ENCODE measurements around the gene SFMBT2. TPM values are rescaled to one million over a fixed set of nuclear protein-coding genes. Genes with fewer than 3 reads are reported as not detected.
"Not testable (repeated sequence)": the region's sequence is repeated elsewhere in the genome, so short reads cannot be mapped to it uniquely, and the experiment has no call there.

Gene SFMBT2
- total RNA-seq, 2 donors from 2014 or later: 12.2 to 18.5 TPM

DNA sequence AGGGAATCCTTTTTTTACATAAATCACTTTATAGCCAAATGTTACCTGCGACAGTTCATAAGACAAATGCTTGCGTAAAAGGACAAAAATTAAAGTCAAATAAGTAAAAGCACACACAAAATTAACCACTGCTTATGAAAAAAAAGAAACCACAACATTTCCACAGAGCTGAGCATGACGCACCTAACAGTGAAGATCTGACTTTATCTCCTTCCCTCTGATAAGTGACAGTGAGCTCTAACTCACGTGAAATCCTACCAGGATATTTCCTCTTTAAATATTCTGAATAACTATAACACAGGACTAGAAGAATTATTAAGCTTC lies 225.5 kb downstream of the SFMBT2 start:
- peak overlapping the region in 1 of 2 donors; percentile 10 for H3K27ac ChIP-seq

DNA sequence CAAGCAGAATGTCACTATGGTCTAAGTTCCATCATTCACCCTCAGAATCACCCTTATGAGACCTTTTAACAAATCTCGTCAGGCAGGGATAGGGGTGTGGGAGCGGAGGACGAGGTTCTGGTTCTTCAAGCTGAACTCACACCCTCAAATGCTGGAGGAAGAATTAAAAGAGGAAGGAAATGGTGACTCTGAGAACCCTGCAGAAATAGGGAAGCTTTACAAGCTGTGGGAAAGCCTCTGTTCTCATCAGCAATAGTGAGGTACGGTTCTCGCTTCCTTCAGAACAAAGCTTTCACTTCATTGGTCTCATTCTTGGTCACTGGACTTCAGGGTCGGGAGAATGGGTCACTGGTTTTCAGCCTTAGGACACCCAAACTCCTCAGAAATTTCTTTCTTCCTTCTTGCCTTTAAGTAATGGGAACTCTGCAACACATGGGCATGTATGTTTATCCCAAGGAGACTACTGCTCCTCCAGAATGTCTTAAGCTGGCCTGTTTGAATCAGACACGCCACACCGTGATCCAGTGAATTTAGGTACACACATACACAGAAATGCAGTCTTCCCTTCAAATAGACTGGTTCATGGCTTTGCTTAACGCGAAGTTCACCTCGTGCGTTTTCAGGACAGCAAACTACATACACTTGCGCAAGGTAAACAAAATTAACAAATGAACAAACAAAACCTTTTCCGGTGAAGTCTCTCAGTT lies 226.0 kb downstream of the SFMBT2 start:
- intact Hi-C loops (cut with DNase I): no loop called here
- peak; percentile 6 for TF ChIP-seq POLR2AphosphoS5 (IDR thresholded peaks at IDR 0.05)
- TF ChIP-seq POLR2A (IDR thresholded peaks at IDR 0.05): no peak
- TF ChIP-seq, protein P1, sequence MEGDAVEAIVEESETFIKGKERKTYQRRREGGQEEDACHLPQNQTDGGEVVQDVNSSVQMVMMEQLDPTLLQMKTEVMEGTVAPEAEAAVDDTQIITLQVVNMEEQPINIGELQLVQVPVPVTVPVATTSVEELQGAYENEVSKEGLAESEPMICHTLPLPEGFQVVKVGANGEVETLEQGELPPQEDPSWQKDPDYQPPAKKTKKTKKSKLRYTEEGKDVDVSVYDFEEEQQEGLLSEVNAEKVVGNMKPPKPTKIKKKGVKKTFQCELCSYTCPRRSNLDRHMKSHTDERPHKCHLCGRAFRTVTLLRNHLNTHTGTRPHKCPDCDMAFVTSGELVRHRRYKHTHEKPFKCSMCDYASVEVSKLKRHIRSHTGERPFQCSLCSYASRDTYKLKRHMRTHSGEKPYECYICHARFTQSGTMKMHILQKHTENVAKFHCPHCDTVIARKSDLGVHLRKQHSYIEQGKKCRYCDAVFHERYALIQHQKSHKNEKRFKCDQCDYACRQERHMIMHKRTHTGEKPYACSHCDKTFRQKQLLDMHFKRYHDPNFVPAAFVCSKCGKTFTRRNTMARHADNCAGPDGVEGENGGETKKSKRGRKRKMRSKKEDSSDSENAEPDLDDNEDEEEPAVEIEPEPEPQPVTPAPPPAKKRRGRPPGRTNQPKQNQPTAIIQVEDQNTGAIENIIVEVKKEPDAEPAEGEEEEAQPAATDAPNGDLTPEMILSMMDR (IDR thresholded peaks at IDR 0.05): no peak
- no peaks in the 10 kb centered on the region for H3K36me3 ChIP-seq
- no peaks in the 10 kb centered on the region for H3K4me1 ChIP-seq (replicated peaks)
- H3K27me3 ChIP-seq (replicated peaks; ENCODE audit: insufficient read depth): no peaks in the 10 kb centered on the region
- H3K9me3 ChIP-seq: no peaks in the 10 kb centered on the region
- H3K27ac ChIP-seq: peak overlapping the region in 1 of 2 donors; percentile 10
- WGBS: 81% methylated on average over 14 of the region's 14 CpGs
- H3K4me3 ChIP-seq: no peak overlapping the region
- DNase-seq (ENCODE audit: low spot score): no peak

More for the DNA sequence above, 225.5 kb downstream of the SFMBT2 start:
- WGBS: 70% methylated on average over 4 of the region's 4 CpGs
- no peaks in the 10 kb centered on the region for H3K9me3 ChIP-seq
- intact Hi-C loops (cut with DNase I): no loop called here
- no peak overlapping the region for H3K4me3 ChIP-seq
- DNase-seq (ENCODE audit: low spot score): no peak
- TF ChIP-seq POLR2A (IDR thresholded peaks at IDR 0.05) (no peak), POLR2AphosphoS5 (IDR thresholded peaks at IDR 0.05) (no peak)
- TF ChIP-seq, protein P1 (IDR thresholded peaks at IDR 0.05): no peak
- no peaks in the 10 kb centered on the region for H3K27me3 ChIP-seq (replicated peaks; ENCODE audit: insufficient read depth)
- H3K36me3 ChIP-seq: no peaks in the 10 kb centered on the region
- H3K4me1 ChIP-seq (replicated peaks): no peaks in the 10 kb centered on the region

DNA sequence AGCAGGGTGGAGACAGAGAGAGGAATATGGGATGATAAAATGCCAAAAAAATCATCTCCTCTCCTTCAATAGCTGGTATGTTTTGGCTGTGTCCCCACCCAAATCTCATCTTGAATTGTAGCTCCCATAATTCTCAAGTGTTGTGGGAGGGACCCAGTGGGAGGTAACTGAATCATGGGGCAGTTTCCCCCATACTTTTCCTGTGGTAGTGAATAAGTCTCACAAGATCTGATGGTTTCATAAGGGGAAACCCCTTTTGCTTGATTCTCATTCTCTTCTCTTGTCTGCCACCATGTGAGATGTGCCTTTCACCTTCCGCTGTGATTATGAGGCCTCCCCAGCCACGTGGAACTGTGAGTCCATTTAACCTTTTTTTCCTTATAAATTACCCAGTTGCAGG lies 226.7 kb downstream of the SFMBT2 start:
- H3K36me3 ChIP-seq; H3K9me3 ChIP-seq; DNase-seq (ENCODE audit: low spot score); H3K27ac ChIP-seq; H3K27me3 ChIP-seq (replicated peaks; ENCODE audit: insufficient read depth); intact Hi-C loops (cut with DNase I); H3K4me1 ChIP-seq (replicated peaks); H3K4me3 ChIP-seq: not testable (repeated sequence)
- WGBS: 96% methylated on average over 2 of the region's 2 CpGs

DNA sequence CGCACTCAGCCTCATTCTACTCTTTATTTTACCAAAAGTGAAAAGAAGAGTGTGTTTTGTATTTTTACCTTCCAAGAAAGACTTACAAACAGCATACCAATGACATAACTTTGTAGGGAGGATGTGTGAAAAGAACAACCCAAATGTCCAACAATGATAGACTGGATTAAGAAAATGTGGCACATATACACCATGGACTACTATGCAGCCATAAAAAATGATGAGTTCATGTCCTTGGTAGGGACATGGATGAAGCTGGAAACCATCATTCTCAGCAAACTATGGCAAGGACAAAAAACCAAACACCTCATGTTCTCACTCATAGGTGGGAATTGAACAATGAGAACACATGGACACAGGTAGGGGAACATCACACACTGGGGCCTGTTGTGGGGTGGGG lies 228.5 kb downstream of the SFMBT2 start:
- H3K9me3 ChIP-seq; H3K36me3 ChIP-seq; DNase-seq (ENCODE audit: low spot score); H3K27me3 ChIP-seq (replicated peaks; ENCODE audit: insufficient read depth); intact Hi-C loops (cut with DNase I); H3K4me3 ChIP-seq; H3K4me1 ChIP-seq (replicated peaks); H3K27ac ChIP-seq: not testable (repeated sequence)
- WGBS: 95% methylated on average over 1 of the region's 1 CpG

DNA sequence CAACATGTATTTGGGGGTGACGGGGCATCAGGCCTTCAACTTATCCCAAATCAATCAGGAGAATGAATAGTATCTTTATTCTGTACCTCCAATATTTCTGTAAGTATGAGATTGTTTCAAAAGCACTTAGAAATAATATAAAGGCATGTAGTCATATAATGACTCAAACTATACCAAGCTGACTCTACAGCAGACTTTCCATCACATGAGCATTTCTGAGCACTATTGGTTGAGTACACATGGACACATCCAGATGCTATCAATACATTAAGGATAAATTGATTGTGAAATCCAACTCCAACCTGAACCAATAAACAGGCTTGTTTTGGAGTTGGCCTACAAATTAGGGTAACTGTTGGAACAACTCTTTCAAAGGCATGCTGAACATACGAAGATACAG lies 229.4 kb downstream of the SFMBT2 start:
- no peak overlapping the region for H3K27ac ChIP-seq
- H3K9me3 ChIP-seq: no peaks in the 10 kb centered on the region
- TF ChIP-seq, protein P1 (IDR thresholded peaks at IDR 0.05): no peak
- TF ChIP-seq POLR2AphosphoS5 (IDR thresholded peaks at IDR 0.05): no peak
- no peak for TF ChIP-seq POLR2A (IDR thresholded peaks at IDR 0.05)
- H3K36me3 ChIP-seq: no peaks in the 10 kb centered on the region
- H3K4me1 ChIP-seq (replicated peaks): no peaks in the 10 kb centered on the region
- H3K27me3 ChIP-seq (replicated peaks; ENCODE audit: insufficient read depth): no peaks in the 10 kb centered on the region
- 87% methylated on average over 2 of the region's 2 CpGs for WGBS
- DNase-seq (ENCODE audit: low spot score): no peak
- H3K4me3 ChIP-seq: no peak overlapping the region
- intact Hi-C loops (cut with DNase I): no loop called here

DNA sequence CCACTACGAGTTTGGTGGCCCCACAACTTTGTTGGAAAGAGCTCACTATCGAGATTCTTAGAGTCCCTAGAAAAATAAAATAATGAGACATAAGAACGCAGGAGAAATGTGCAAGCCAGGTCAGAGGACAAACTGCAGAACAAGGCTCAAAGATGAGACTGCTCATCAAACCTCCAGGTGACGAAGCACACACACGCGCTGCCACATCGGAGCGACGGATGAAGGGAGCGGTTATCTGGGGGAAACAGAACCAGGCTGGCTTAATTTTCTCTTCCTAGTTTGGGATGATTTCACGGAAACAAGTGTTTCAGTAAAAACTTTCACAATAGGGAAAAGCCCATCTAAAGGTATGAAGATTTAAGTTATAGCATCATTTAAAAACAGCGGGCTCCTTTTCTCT lies 231.3 kb downstream of the SFMBT2 start:
- no peak for DNase-seq (ENCODE audit: low spot score)
- TF ChIP-seq POLR2AphosphoS5 (IDR thresholded peaks at IDR 0.05) (no peak), POLR2A (IDR thresholded peaks at IDR 0.05) (no peak)
- TF ChIP-seq, protein P1 (IDR thresholded peaks at IDR 0.05): no peak
- Histone ChIP-seq H3K36me3 (no peaks in the 10 kb centered on the region), H3K27me3 (replicated peaks; ENCODE audit: insufficient read depth) (no peaks in the 10 kb centered on the region), H3K9me3 (no peaks in the 10 kb centered on the region), H3K4me3 (no peak overlapping the region), H3K27ac (no peak overlapping the region), H3K4me1 (replicated peaks) (no peaks in the 10 kb centered on the region)
- WGBS: 90% methylated on average over 12 of the region's 12 CpGs
- intact Hi-C loops (cut with DNase I): no loop called here

Measured in prostate gland (tissue), 2 donors.